Activated naive CD4-positive, alpha-beta T cell treated with anti-CD3 and anti-CD28 coated beads, Interleukin-2, amount 50 U/mL, for 24 hours (primary cell): Measurements from ENCODE around the gene RBP2.

Experiments used
- H3K27ac Mint-ChIP-seq: one replicate; pipeline ENCODE4 v1.8.0; 2021; ENCODE audit warnings: mild to moderate bottlenecking, mixed read lengths
- H3K27me3 Mint-ChIP-seq: one replicate; pipeline ENCODE4 v1.8.0; 2021; ENCODE audit warnings: mixed read lengths
- H3K36me3 Mint-ChIP-seq: one replicate; pipeline ENCODE4 v1.8.0; 2021; ENCODE audit warnings: mixed read lengths
- H3K4me1 Mint-ChIP-seq: one replicate; pipeline ENCODE4 v1.8.0; 2021; ENCODE audit warnings: mixed read lengths
- H3K4me3 Mint-ChIP-seq: one replicate; pipeline ENCODE4 v1.8.0; 2021; ENCODE audit warnings: mild to moderate bottlenecking, mixed read lengths
- H3K9me3 Mint-ChIP-seq: one replicate; pipeline ENCODE4 v1.8.0; 2021; ENCODE audit warnings: mixed read lengths

Gene RBP2

GRCh38 chr3:139460529-139460928, 15.8 kb downstream of the RBP2 start:
- Mint-ChIP-seq H3K27me3 (no peaks in the 10 kb centered on the region), H3K9me3 (no peaks in the 10 kb centered on the region), H3K36me3 (no peaks in the 10 kb centered on the region), H3K4me3 (no peak overlapping the region), H3K27ac (no peak overlapping the region), H3K4me1 (no peaks in the 10 kb centered on the region)

- H3K36me3 Mint-ChIP-seq = no peaks in the 10 kb centered on the region
- no peaks in the 10 kb centered on the region for H3K9me3 Mint-ChIP-seq
- H3K27me3 Mint-ChIP-seq = no peaks in the 10 kb centered on the region
- no peak overlapping the region for H3K4me3 Mint-ChIP-seq
- no peak overlapping the region for H3K27ac Mint-ChIP-seq
- no peaks in the 10 kb centered on the region for H3K4me1 Mint-ChIP-seq
These were observed 16.2 kb downstream of the RBP2 start for GRCh38 chr3:139460076-139460475.

GRCh38 chr3:139458348-139458747, 18.0 kb downstream of the RBP2 start:
- Mint-ChIP-seq H3K27me3 (no peaks in the 10 kb centered on the region), H3K4me1 (no peaks in the 10 kb centered on the region), H3K27ac (no peak overlapping the region), H3K36me3 (no peaks in the 10 kb centered on the region), H3K4me3 (no peak overlapping the region), H3K9me3 (no peaks in the 10 kb centered on the region)

GRCh38 chr3:139457066-139457465, 19.2 kb downstream of the RBP2 start:
- no peaks in the 10 kb centered on the region for H3K4me1 Mint-ChIP-seq
- H3K27me3 Mint-ChIP-seq = no peaks in the 10 kb centered on the region
- no peak overlapping the region for H3K4me3 Mint-ChIP-seq
- H3K36me3 Mint-ChIP-seq = no peaks in the 10 kb centered on the region
- no peak overlapping the region for H3K27ac Mint-ChIP-seq
- no peaks in the 10 kb centered on the region for H3K9me3 Mint-ChIP-seq

GRCh38 chr3:139456386-139456785, 19.9 kb downstream of the RBP2 start:
- no peaks in the 10 kb centered on the region for H3K27me3 Mint-ChIP-seq
- no peak overlapping the region for H3K4me3 Mint-ChIP-seq
- H3K36me3 Mint-ChIP-seq = no peaks in the 10 kb centered on the region
- H3K4me1 Mint-ChIP-seq = no peaks in the 10 kb centered on the region
- H3K9me3 Mint-ChIP-seq = no peaks in the 10 kb centered on the region
- H3K27ac Mint-ChIP-seq = no peak overlapping the region

- no peaks in the 10 kb centered on the region for H3K9me3 Mint-ChIP-seq
- no peaks in the 10 kb centered on the region for H3K27me3 Mint-ChIP-seq
- H3K4me1 Mint-ChIP-seq = no peaks in the 10 kb centered on the region
- no peaks in the 10 kb centered on the region for H3K36me3 Mint-ChIP-seq
- H3K27ac Mint-ChIP-seq = no peak overlapping the region
- H3K4me3 Mint-ChIP-seq = no peak overlapping the region
These were observed 20.5 kb downstream of the RBP2 start for GRCh38 chr3:139455855-139456254.

- H3K27me3 Mint-ChIP-seq = no peaks in the 10 kb centered on the region
- no peak overlapping the region for H3K27ac Mint-ChIP-seq
- H3K9me3 Mint-ChIP-seq = no peaks in the 10 kb centered on the region
- H3K4me1 Mint-ChIP-seq = no peaks in the 10 kb centered on the region
- H3K4me3 Mint-ChIP-seq = no peak overlapping the region
- no peaks in the 10 kb centered on the region for H3K36me3 Mint-ChIP-seq
These were observed 21.1 kb downstream of the RBP2 start for GRCh38 chr3:139455206-139455605.

- H3K27ac Mint-ChIP-seq = no peak overlapping the region
- no peaks in the 10 kb centered on the region for H3K27me3 Mint-ChIP-seq
- no peaks in the 10 kb centered on the region for H3K4me1 Mint-ChIP-seq
- H3K9me3 Mint-ChIP-seq = no peaks in the 10 kb centered on the region
- no peak overlapping the region for H3K4me3 Mint-ChIP-seq
- H3K36me3 Mint-ChIP-seq = no peaks in the 10 kb centered on the region
These were observed 22.0 kb downstream of the RBP2 start for GRCh38 chr3:139454346-139454745.

GRCh38 chr3:139450159-139450558, 26.2 kb downstream of the RBP2 start:
- Mint-ChIP-seq H3K4me3 (no peak overlapping the region), H3K27me3 (no peaks in the 10 kb centered on the region), H3K4me1 (no peaks in the 10 kb centered on the region), H3K27ac (no peak overlapping the region), H3K36me3 (peaks cover 3% of the 10 kb centered on the region), H3K9me3 (no peaks in the 10 kb centered on the region)

GRCh38 chr3:139449566-139449965, 26.8 kb downstream of the RBP2 start:
- Mint-ChIP-seq H3K27me3 (no peaks in the 10 kb centered on the region), H3K4me1 (no peaks in the 10 kb centered on the region), H3K36me3 (peaks cover 3% of the 10 kb centered on the region), H3K9me3 (no peaks in the 10 kb centered on the region), H3K27ac (no peak overlapping the region), H3K4me3 (no peak overlapping the region)

- Mint-ChIP-seq H3K27ac (no peak overlapping the region), H3K36me3 (peaks cover 3% of the 10 kb centered on the region), H3K4me1 (no peaks in the 10 kb centered on the region), H3K27me3 (no peaks in the 10 kb centered on the region), H3K4me3 (no peak overlapping the region), H3K9me3 (no peaks in the 10 kb centered on the region)
These were observed 28.2 kb downstream of the RBP2 start for GRCh38 chr3:139448104-139448503.

GRCh38 chr3:139447486-139447885, 28.8 kb downstream of the RBP2 start:
- Mint-ChIP-seq H3K4me3 (no peak overlapping the region), H3K36me3 (peaks cover 3% of the 10 kb centered on the region), H3K27ac (no peak overlapping the region), H3K27me3 (no peaks in the 10 kb centered on the region), H3K4me1 (no peaks in the 10 kb centered on the region), H3K9me3 (no peaks in the 10 kb centered on the region)

GRCh38 chr3:139444446-139444845, 31.9 kb downstream of the RBP2 start:
- no peaks in the 10 kb centered on the region for H3K9me3 Mint-ChIP-seq
- H3K4me3 Mint-ChIP-seq = no peak overlapping the region
- H3K36me3 Mint-ChIP-seq = peaks cover 3% of the 10 kb centered on the region
- H3K27me3 Mint-ChIP-seq = no peaks in the 10 kb centered on the region
- no peaks in the 10 kb centered on the region for H3K4me1 Mint-ChIP-seq
- no peak overlapping the region for H3K27ac Mint-ChIP-seq

GRCh38 chr3:139443186-139443585, 33.1 kb downstream of the RBP2 start:
- Mint-ChIP-seq H3K36me3 (peaks cover 3% of the 10 kb centered on the region), H3K4me3 (no peak overlapping the region), H3K4me1 (no peaks in the 10 kb centered on the region), H3K9me3 (no peaks in the 10 kb centered on the region), H3K27me3 (no peaks in the 10 kb centered on the region), H3K27ac (no peak overlapping the region)

- H3K27ac Mint-ChIP-seq = no peak overlapping the region
- H3K9me3 Mint-ChIP-seq = no peaks in the 10 kb centered on the region
- peaks cover 3% of the 10 kb centered on the region for H3K36me3 Mint-ChIP-seq
- no peaks in the 10 kb centered on the region for H3K4me1 Mint-ChIP-seq
- H3K27me3 Mint-ChIP-seq = no peaks in the 10 kb centered on the region
- no peak overlapping the region for H3K4me3 Mint-ChIP-seq
These were observed 34.7 kb downstream of the RBP2 start for GRCh38 chr3:139441656-139442055.

- H3K36me3 Mint-ChIP-seq = peaks cover 2% of the 10 kb centered on the region
- no peaks in the 10 kb centered on the region for H3K9me3 Mint-ChIP-seq
- no peaks in the 10 kb centered on the region for H3K4me1 Mint-ChIP-seq
- no peak overlapping the region for H3K27ac Mint-ChIP-seq
- H3K4me3 Mint-ChIP-seq = no peak overlapping the region
- no peaks in the 10 kb centered on the region for H3K27me3 Mint-ChIP-seq
These were observed 35.4 kb downstream of the RBP2 start for GRCh38 chr3:139440639-139441556.

- H3K9me3 Mint-ChIP-seq = no peaks in the 10 kb centered on the region
- no peak overlapping the region for H3K27ac Mint-ChIP-seq
- no peaks in the 10 kb centered on the region for H3K4me1 Mint-ChIP-seq
- H3K27me3 Mint-ChIP-seq = no peaks in the 10 kb centered on the region
- H3K36me3 Mint-ChIP-seq = no peaks in the 10 kb centered on the region
- no peak overlapping the region for H3K4me3 Mint-ChIP-seq
These were observed 37.0 kb downstream of the RBP2 start for GRCh38 chr3:139439278-139439677.
